CD8-positive, alpha-beta memory T cell (primary cell): ENCODE measurements around the gene NEDD4L. TPM values are rescaled to one million over a fixed set of nuclear protein-coding genes. Genes with fewer than 3 reads are reported as not detected.

Source experiments
- CTCF ChIA-PET: fragments of 350-600 bp; sonication (Branson Sonifier 250); formaldehyde crosslinking; loops from one replicate; lab custom pipeline; 2021; ENCODE audit warnings: antibody characterized with exemption; lab: Charles Lee
- POLR2A ChIA-PET: fragments of 350-600 bp; sonication (Branson Sonifier 250); formaldehyde crosslinking; loops from one replicate; lab custom pipeline; 2021; ENCODE audit warnings: antibody characterized with exemption; lab: Charles Lee
- DNase-seq, 5 donors: peaks; one replicate each; pipeline versions ENCODE4 v3.0.0 to v3.0.0-alpha.2; 2020 to 2022; ENCODE audit warnings: mixed read lengths in 1 of 5
- H3K27ac ChIP-seq: one replicate; pipeline ENCODE4 v1.7.0; 2013; ENCODE audit warnings: low read depth, mild to moderate bottlenecking, low read length, moderate library complexity
- H3K27me3 ChIP-seq: 2 replicates; pipeline ENCODE4 v1.7.0; 2013; ENCODE audit warnings: low read length, mild to moderate bottlenecking; ENCODE audit not compliant: insufficient read depth, poor library complexity, severe bottlenecking
- H3K36me3 ChIP-seq: 2 replicates; pipeline ENCODE4 v1.7.0; 2013; ENCODE audit warnings: mild to moderate bottlenecking, low read length, moderate library complexity; ENCODE audit not compliant: insufficient read depth
- H3K4me1 ChIP-seq: 2 replicates; pipeline ENCODE4 v1.7.0; 2013; ENCODE audit warnings: mild to moderate bottlenecking, low read length, moderate library complexity; ENCODE audit not compliant: insufficient read depth
- H3K4me3 ChIP-seq: 2 replicates; pipeline ENCODE4 v1.7.0; 2013; ENCODE audit warnings: mild to moderate bottlenecking, low read length
- H3K9me3 ChIP-seq: 2 replicates; pipeline ENCODE4 v1.7.0; 2013; ENCODE audit warnings: mild to moderate bottlenecking, low read length
- H3K27ac Mint-ChIP-seq, 8 donors: one replicate each; pipeline ENCODE4 v1.8.0; 2020 to 2021; ENCODE audit warnings: mixed read lengths in 8 of 8, mild to moderate bottlenecking in 6 of 8, inconsistent platforms in 3 of 8, moderate library complexity in 3 of 8
- H3K27me3 Mint-ChIP-seq, 2 donors: one replicate each; pipeline ENCODE4 v1.8.0; 2020 to 2021; ENCODE audit warnings: mixed read lengths in 2 of 2, mild to moderate bottlenecking in 1 of 2, moderate library complexity in 1 of 2
- H3K36me3 Mint-ChIP-seq, 3 donors: one replicate each; pipeline ENCODE4 v1.8.0; 2020 to 2021; ENCODE audit warnings: mixed read lengths in 3 of 3, inconsistent platforms in 1 of 3, mild to moderate bottlenecking in 1 of 3
- H3K4me1 Mint-ChIP-seq, 3 donors: one replicate each; pipeline ENCODE4 v1.8.0; 2020 to 2021; ENCODE audit warnings: mixed read lengths in 3 of 3, inconsistent platforms in 1 of 3, mild to moderate bottlenecking in 1 of 3
- H3K4me3 Mint-ChIP-seq, 7 donors: one replicate each; pipeline ENCODE4 v1.8.0; 2020 to 2021; ENCODE audit warnings: mixed read lengths in 7 of 7, mild to moderate bottlenecking in 6 of 7, moderate library complexity in 4 of 7, inconsistent platforms in 2 of 7
- H3K9me3 Mint-ChIP-seq, 5 donors: one replicate each; pipeline ENCODE4 v1.8.0; 2020 to 2022; ENCODE audit warnings: mixed read lengths in 5 of 5, mild to moderate bottlenecking in 3 of 5, moderate library complexity in 2 of 5, inconsistent platforms in 1 of 5
- polyA plus RNA-seq: library from polyadenylated mRNA; unstranded; fragments of 300-500 nt; fragmentation: Illumina TruSeq; gene quantifications from one replicate; pipeline ENCODE4 v1.2.3, GENCODE V29; 2021
- total RNA-seq, 2 experiments: library from RNA; stranded (reverse); gene quantifications; one replicate each; pipeline ENCODE4 v1.2.3, GENCODE V29; 2021

The NEDD4L gene
- total and polyA plus RNA-seq, 3 experiments from 2014 or later, result 1.4 to 4.1 (median 3.0) TPM

DNA sequence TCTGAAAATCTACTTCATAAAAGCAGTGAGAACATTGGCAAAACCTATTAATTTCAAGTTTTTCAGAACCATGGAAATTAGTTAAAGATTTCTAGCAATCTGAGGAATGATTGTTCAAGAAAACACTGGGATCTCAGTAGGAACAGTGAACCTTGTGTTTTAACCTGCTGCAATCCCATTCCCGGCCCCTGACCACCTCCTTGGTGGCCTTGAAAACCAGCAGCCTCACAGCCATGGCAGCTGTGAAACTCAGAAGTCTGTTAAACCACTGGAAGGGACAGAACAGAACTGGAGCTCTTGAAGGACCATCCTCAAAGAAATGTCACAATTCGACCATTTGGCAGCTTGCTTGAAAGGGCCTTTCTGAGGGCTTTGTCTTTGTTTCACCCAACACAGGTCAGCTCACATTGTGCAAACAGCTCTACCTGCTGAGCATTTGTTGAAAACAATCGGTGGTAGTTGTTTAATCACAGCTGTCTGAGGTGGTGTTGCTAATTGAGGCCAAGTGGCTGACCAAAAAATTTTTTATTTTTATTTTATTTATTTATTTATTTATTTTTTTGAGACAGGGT is 25.8 kb downstream of the NEDD4L start:
- H3K27me3 ChIP-seq, result no peaks in the 10 kb centered on the region
- no peaks in the 10 kb centered on the region for H3K4me1 ChIP-seq
- no peak overlapping the region for H3K4me3 ChIP-seq
- H3K9me3 ChIP-seq, result no peaks in the 10 kb centered on the region
- H3K4me3 Mint-ChIP-seq, result no peak overlapping the region
- ChIA-PET POLR2A (no interaction called here), CTCF (no interaction called here)
- no peaks in the 10 kb centered on the region for H3K36me3 ChIP-seq
- H3K9me3 Mint-ChIP-seq, result peaks cover 0 to 3% (median 0%) of the 10 kb centered on the region in 5 donors
- H3K27ac Mint-ChIP-seq, result no peak overlapping the region
- H3K36me3 Mint-ChIP-seq, result no peaks in the 10 kb centered on the region
- no peak for DNase-seq
- H3K27ac ChIP-seq, result no peak overlapping the region
- no peaks in the 10 kb centered on the region for H3K4me1 Mint-ChIP-seq
- H3K27me3 Mint-ChIP-seq, result peaks cover 4 to 16% of the 10 kb centered on the region in 2 donors

DNA sequence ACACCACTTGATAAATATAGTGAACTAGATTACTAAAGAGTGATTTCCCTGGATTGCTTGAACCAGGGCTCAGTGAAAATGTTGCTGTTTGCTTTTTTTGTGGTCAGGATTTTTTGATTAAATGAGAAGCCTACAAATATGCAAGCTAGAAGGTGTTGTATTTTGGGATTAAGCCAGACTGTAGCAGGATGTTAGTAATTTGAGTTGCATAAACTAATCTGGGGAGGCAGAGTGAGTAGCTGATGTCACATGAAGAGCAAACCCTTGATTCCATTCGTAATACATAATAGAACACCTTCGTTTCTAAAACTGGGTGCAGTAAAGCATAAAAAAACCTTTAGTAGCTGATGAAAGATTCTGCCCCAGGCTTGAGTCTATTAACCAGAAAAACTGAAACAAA is 32.0 kb downstream of the NEDD4L start:
- Histone ChIP-seq H3K4me1 (no peaks in the 10 kb centered on the region), H3K27me3 (no peaks in the 10 kb centered on the region), H3K36me3 (no peaks in the 10 kb centered on the region), H3K4me3 (no peak overlapping the region), H3K9me3 (no peaks in the 10 kb centered on the region), H3K27ac (no peak overlapping the region)
- H3K27ac Mint-ChIP-seq, result no peak overlapping the region
- peaks cover 0 to 3% (median 0%) of the 10 kb centered on the region in 5 donors for H3K9me3 Mint-ChIP-seq
- no peak overlapping the region for H3K4me3 Mint-ChIP-seq
- POLR2A ChIA-PET, result no interaction called here
- peaks cover 4 to 24% of the 10 kb centered on the region in 2 donors for H3K27me3 Mint-ChIP-seq
- no peaks in the 10 kb centered on the region for H3K4me1 Mint-ChIP-seq
- H3K36me3 Mint-ChIP-seq, result no peaks in the 10 kb centered on the region
- CTCF ChIA-PET, result interaction anchor here (1.4 kb wide), 1 partner anchor 11 kb away, joined by 4 read pairs; no protein-coding TSS in a partner anchor
- no peak for DNase-seq

DNA sequence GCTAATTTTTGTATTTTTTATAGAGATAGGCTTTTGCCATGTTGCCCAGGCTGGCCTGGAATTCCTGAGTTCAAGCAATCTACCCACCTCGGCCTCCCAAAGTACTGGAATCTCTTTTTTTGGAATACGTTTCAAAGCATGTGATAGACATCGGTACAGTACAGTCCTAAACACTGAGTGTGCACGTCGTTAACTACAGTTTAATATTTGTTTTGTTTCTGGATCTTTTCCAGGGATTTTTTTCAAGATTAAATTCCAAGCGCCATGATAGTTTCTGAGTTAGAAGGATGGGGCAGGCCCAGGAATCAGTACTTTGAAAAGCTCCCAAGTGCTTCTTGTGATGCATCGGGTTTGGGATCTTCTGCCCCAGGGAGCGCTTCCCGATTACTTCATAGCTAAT is 33.3 kb downstream of the NEDD4L start:
- H3K9me3 Mint-ChIP-seq, result peaks cover 0 to 2% (median 0%) of the 10 kb centered on the region in 5 donors
- no peak for DNase-seq
- Histone ChIP-seq H3K4me3 (no peak overlapping the region), H3K36me3 (no peaks in the 10 kb centered on the region), H3K4me1 (no peaks in the 10 kb centered on the region), H3K27ac (no peak overlapping the region), H3K27me3 (no peaks in the 10 kb centered on the region), H3K9me3 (no peaks in the 10 kb centered on the region)
- H3K4me1 Mint-ChIP-seq, result no peaks in the 10 kb centered on the region
- no peaks in the 10 kb centered on the region for H3K36me3 Mint-ChIP-seq
- CTCF ChIA-PET, result no interaction called here
- POLR2A ChIA-PET, result no interaction called here
- peaks cover 4 to 27% of the 10 kb centered on the region in 2 donors for H3K27me3 Mint-ChIP-seq
- H3K27ac Mint-ChIP-seq, result no peak overlapping the region
- no peak overlapping the region for H3K4me3 Mint-ChIP-seq

GRCh38 chr18:58078889-58079573 is 35.0 kb downstream of the NEDD4L start:
- H3K9me3 Mint-ChIP-seq, result peaks cover 0 to 4% (median 0%) of the 10 kb centered on the region in 5 donors
- H3K27ac ChIP-seq, result no peak overlapping the region
- H3K4me1 Mint-ChIP-seq, result no peaks in the 10 kb centered on the region
- H3K9me3 ChIP-seq, result no peaks in the 10 kb centered on the region
- DNase-seq, result no peak
- no peak overlapping the region for H3K4me3 Mint-ChIP-seq
- H3K4me1 ChIP-seq, result no peaks in the 10 kb centered on the region
- ChIA-PET POLR2A (no interaction called here), CTCF (no interaction called here)
- H3K27me3 Mint-ChIP-seq, result peaks cover 7 to 27% of the 10 kb centered on the region in 2 donors
- no peaks in the 10 kb centered on the region for H3K27me3 ChIP-seq
- no peak overlapping the region for H3K4me3 ChIP-seq
- H3K36me3 ChIP-seq, result no peaks in the 10 kb centered on the region
- peak overlapping the region in 1 of 8 donors; percentile 30 for H3K27ac Mint-ChIP-seq
- peaks cover 0 to 4% (median under 1%) of the 10 kb centered on the region in 3 donors for H3K36me3 Mint-ChIP-seq

DNA sequence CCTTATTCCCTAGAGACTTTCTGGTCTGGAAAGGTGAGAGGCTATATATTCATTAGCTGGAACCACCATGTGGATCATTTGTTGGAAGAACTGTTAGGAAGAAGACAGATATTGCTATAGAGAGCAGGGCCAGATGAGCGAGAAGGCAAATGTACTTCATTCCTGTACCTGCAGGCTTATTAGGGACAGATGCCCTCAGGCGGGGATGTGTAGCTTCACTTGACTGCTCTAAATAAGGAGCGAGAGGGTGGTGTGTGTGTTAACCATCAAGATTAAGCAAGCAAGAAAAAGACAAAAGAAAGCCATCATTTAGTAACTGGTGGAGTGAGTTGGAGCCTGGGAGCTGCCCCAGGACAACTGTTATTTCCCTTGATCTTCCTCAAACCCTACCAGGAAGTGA is 36.4 kb downstream of the NEDD4L start:
- CTCF ChIA-PET, result no interaction called here
- Mint-ChIP-seq H3K27me3 (peaks cover 6 to 27% of the 10 kb centered on the region in 2 donors), H3K27ac (no peak overlapping the region), H3K9me3 (peaks cover 0 to 8% (median 0%) of the 10 kb centered on the region in 5 donors), H3K36me3 (peaks cover 0 to 4% (median 1%) of the 10 kb centered on the region in 3 donors), H3K4me1 (no peaks in the 10 kb centered on the region), H3K4me3 (no peak overlapping the region)
- H3K36me3 ChIP-seq, result no peaks in the 10 kb centered on the region
- POLR2A ChIA-PET, result no interaction called here
- no peak overlapping the region for H3K27ac ChIP-seq
- DNase-seq, result no peak
- H3K9me3 ChIP-seq, result no peaks in the 10 kb centered on the region
- H3K4me3 ChIP-seq, result no peak overlapping the region
- no peaks in the 10 kb centered on the region for H3K4me1 ChIP-seq
- no peaks in the 10 kb centered on the region for H3K27me3 ChIP-seq

GRCh38 chr18:58087928-58088690 is 44.1 kb downstream of the NEDD4L start:
- Mint-ChIP-seq H3K4me1 (no peaks in the 10 kb centered on the region), H3K27me3 (peaks cover under 1 to 2% of the 10 kb centered on the region in 2 donors)

GRCh38 chr18:58088691-58089065 is 44.7 kb downstream of the NEDD4L start:
- H3K4me3 ChIP-seq, result no peak overlapping the region
- no peak for DNase-seq
- no peaks in the 10 kb centered on the region for H3K36me3 ChIP-seq
- no peak overlapping the region for H3K27ac Mint-ChIP-seq
- no peak overlapping the region for H3K4me3 Mint-ChIP-seq
- peaks cover 0 to 1% (median 0%) of the 10 kb centered on the region in 3 donors for H3K36me3 Mint-ChIP-seq
- H3K9me3 ChIP-seq, result no peaks in the 10 kb centered on the region
- peaks cover 0 to 11% (median 2%) of the 10 kb centered on the region in 5 donors for H3K9me3 Mint-ChIP-seq
- H3K27ac ChIP-seq, result peak overlapping the region; percentile 12
- H3K4me1 ChIP-seq, result no peaks in the 10 kb centered on the region
- H3K27me3 Mint-ChIP-seq, result no peaks in the 10 kb centered on the region
- no peaks in the 10 kb centered on the region for H3K4me1 Mint-ChIP-seq
- CTCF ChIA-PET, result interaction anchor here (1.3 kb wide), 1 partner anchor 17 kb away, joined by 3 read pairs; no protein-coding TSS in a partner anchor
- no peaks in the 10 kb centered on the region for H3K27me3 ChIP-seq
- POLR2A ChIA-PET, result no interaction called here

More at GRCh38 chr18:58087928-58088690, 44.1 kb downstream of the NEDD4L start:
- no peak for DNase-seq
- no peaks in the 10 kb centered on the region for H3K4me1 ChIP-seq
- H3K27me3 ChIP-seq, result no peaks in the 10 kb centered on the region
- Mint-ChIP-seq H3K9me3 (peaks cover 0 to 11% (median 2%) of the 10 kb centered on the region in 5 donors), H3K27ac (peak overlapping the region in 1 of 8 donors; percentile 87), H3K36me3 (peaks cover 0 to 1% (median 1%) of the 10 kb centered on the region in 3 donors), H3K4me3 (no peak overlapping the region)
- no peaks in the 10 kb centered on the region for H3K9me3 ChIP-seq
- H3K36me3 ChIP-seq, result no peaks in the 10 kb centered on the region
- ChIA-PET CTCF (interaction anchor here (1.3 kb wide), 1 partner anchor 17 kb away, joined by 3 read pairs; no protein-coding TSS in a partner anchor), POLR2A (no interaction called here)
- H3K27ac ChIP-seq, result peak overlapping the region; percentile 12
- no peak overlapping the region for H3K4me3 ChIP-seq
